GM23338 (cell line): ENCODE results near the gene UBXN11. TPM values are rescaled to one million over a fixed set of nuclear protein-coding genes. Genes with fewer than 3 reads are reported as not detected.

ENCODE experiments used
- ATAC-seq: fragments of 200-7000 bp; cut with Tn5 transposase; 3 replicates; pipeline ENCODE4 v1.9.1; 2020
- DNase-seq: peaks from one replicate; pipeline ENCODE4 v3.0.0-alpha.2; 2015; ENCODE audit warnings: low spot score
- H2AFZ ChIP-seq: fragments of 200-600 bp; sonication (generic); 2 replicates; pipeline ENCODE4 v1.8.0; 2016; ENCODE audit warnings: antibody characterized with exemption, mild to moderate bottlenecking, moderate library complexity
- H3F3A ChIP-seq: fragments of 200-600 bp; sonication (generic); replicated peaks from 2 replicates; pipeline ENCODE4 v1.8.0; 2017; ENCODE audit warnings: antibody characterized with exemption, mixed run types, low read depth
- H3K27ac ChIP-seq: fragments of 200-600 bp; sonication (generic); 2 replicates; pipeline ENCODE4 v1.6.1; 2016; ENCODE audit warnings: low read depth
- H3K27me3 ChIP-seq: fragments of 200-600 bp; sonication (generic); 2 replicates; pipeline ENCODE4 v1.8.0; 2016; ENCODE audit warnings: mild to moderate bottlenecking, mixed run types, moderate library complexity; ENCODE audit not compliant: insufficient read depth
- H3K36me3 ChIP-seq: fragments of 200-600 bp; sonication (generic); 2 replicates; pipeline ENCODE4 v1.8.0; 2016; ENCODE audit warnings: mild to moderate bottlenecking; ENCODE audit not compliant: insufficient read depth
- H3K4me1 ChIP-seq: fragments of 200-600 bp; sonication (generic); 2 replicates; pipeline ENCODE4 v1.8.0; 2016; ENCODE audit warnings: mild to moderate bottlenecking, moderate library complexity; ENCODE audit not compliant: insufficient read depth
- H3K4me2 ChIP-seq: fragments of 200-600 bp; sonication (generic); 2 replicates; pipeline ENCODE4 v1.7.1; 2017; ENCODE audit warnings: mixed run types
- H3K4me3 ChIP-seq: fragments of 200-600 bp; sonication (generic); 2 replicates; pipeline ENCODE4 v1.6.1; 2016; ENCODE audit warnings: mixed run types
- H3K79me2 ChIP-seq: fragments of 200-600 bp; sonication (generic); replicated peaks from 2 replicates; pipeline ENCODE4 v1.8.0; 2017; ENCODE audit warnings: mild to moderate bottlenecking; ENCODE audit not compliant: insufficient read depth
- H3K9me2 ChIP-seq: fragments of 200-600 bp; sonication (generic); 2 replicates; pipeline ENCODE4 v1.8.0; 2017; ENCODE audit not compliant: insufficient read depth
- H4K20me1 ChIP-seq: fragments of 200-600 bp; sonication (generic); replicated peaks from 2 replicates; pipeline ENCODE4 v1.8.0; 2017; ENCODE audit warnings: mild to moderate bottlenecking; ENCODE audit not compliant: insufficient read depth
- H3K27ac Mint-ChIP-seq: 2 replicates; pipeline ENCODE4 v1.8.0; 2020; ENCODE audit warnings: inconsistent platforms, mild to moderate bottlenecking, moderate library complexity, mixed read lengths
- H3K27me3 Mint-ChIP-seq: 3 replicates; pipeline ENCODE4 v1.8.0; 2022; ENCODE audit warnings: low read depth, mild to moderate bottlenecking, moderate library complexity, mixed read lengths, inconsistent platforms; ENCODE audit not compliant: insufficient read depth, poor library complexity
- H3K36me3 Mint-ChIP-seq: 3 replicates; pipeline ENCODE4 v1.8.0; 2021; ENCODE audit warnings: low read depth, mild to moderate bottlenecking, inconsistent platforms, moderate library complexity, mixed read lengths
- H3K4me1 Mint-ChIP-seq: 3 replicates; pipeline ENCODE4 v1.8.0; 2020; ENCODE audit warnings: mild to moderate bottlenecking, inconsistent platforms, mixed read lengths
- H3K4me3 Mint-ChIP-seq: 3 replicates; pipeline ENCODE4 v1.8.0; 2021; ENCODE audit warnings: moderate library complexity, mild to moderate bottlenecking, inconsistent platforms, mixed read lengths
- H3K9me3 Mint-ChIP-seq: 3 replicates; pipeline ENCODE4 v1.8.0; 2020; ENCODE audit warnings: moderate library complexity, mild to moderate bottlenecking, inconsistent platforms, mixed read lengths
- CTCF ChIP-seq, 2 experiments: fragments of 200-600 bp in 1 of 2; sonication (generic) in 1 of 2; conservative IDR thresholded peaks; 2 replicates each; pipeline versions ENCODE4 v1.5.1 to v1.6.1; 2016 to 2017; ENCODE audit warnings: antibody characterized with exemption in 2 of 2, low read depth in 2 of 2, mild to moderate bottlenecking in 2 of 2, moderate library complexity in 1 of 2
- EZH2 ChIP-seq: fragments of 200-600 bp; sonication (generic); IDR thresholded peaks from one replicate; pipeline ENCODE4 v1.8.0; 2017; ENCODE audit warnings: antibody characterized with exemption, mild to moderate bottlenecking, low read depth; ENCODE audit not compliant: unreplicated experiment
- JUNB ChIP-seq: IDR thresholded peaks from one replicate; pipeline ENCODE4 v1.6.1; 2016; ENCODE audit warnings: antibody characterized with exemption; ENCODE audit not compliant: unreplicated experiment
- POLR2AphosphoS5 ChIP-seq: IDR thresholded peaks from 2 replicates; pipeline ENCODE4 v1.6.1; 2016; ENCODE audit warnings: antibody characterized with exemption, low read depth
- REST ChIP-seq: IDR thresholded peaks from one replicate; pipeline ENCODE4 v1.6.1; 2018; ENCODE audit warnings: antibody characterized with exemption; ENCODE audit not compliant: unreplicated experiment
- STAT1 ChIP-seq: IDR thresholded peaks from one replicate; pipeline ENCODE4 v1.6.1; 2016; ENCODE audit warnings: antibody characterized with exemption; ENCODE audit not compliant: unreplicated experiment
- ZNF331 ChIP-seq: fragments of 250-450 bp; sonication (Bioruptor Pico); IDR thresholded peaks from 2 replicates; pipeline ENCODE4 v1.5.0; 2020; ENCODE audit warnings: low read depth, mild to moderate bottlenecking, moderate library complexity
- polyA plus RNA-seq: library from polyadenylated mRNA; unstranded; fragments of >200 nt; fragmentation: Nextera tagmentation; extraction: Ambion mirVana; gene quantifications from 2 replicates; pipeline ENCODE4 v1.2.1, GENCODE V29; 2016
- total RNA-seq: library from RNA; depleted of rRNA; stranded (reverse); fragments of >200 nt; shearing (Covaris generic); gene quantifications from 2 replicates; pipeline ENCODE4 v1.2.3, GENCODE V29; 2014

The UBXN11 gene
- total and polyA plus RNA-seq, 2 experiments from 2014 or later: 8.0 to 8.3 TPM

- no peak for TF ChIP-seq EZH2
- no peak for TF ChIP-seq STAT1
- no peak for TF ChIP-seq POLR2AphosphoS5
These were observed 31.2 kb upstream of the UBXN11 start (continued) for GRCh38 chr1:26337625-26338024.

- ATAC-seq (peak; percentile 1; the same call in 2 of the 3 replicates), DNase-seq (no peak)
- H3K9me3 Mint-ChIP-seq: no peaks in the 10 kb centered on the region
- Histone ChIP-seq H3K4me2 (peak overlapping the region; percentile 82), H3K4me3 (peak overlapping the region; percentile 83; the same call in 1 of the 2 replicates), H4K20me1 (no peaks in the 10 kb centered on the region; the same call in 1 of the 2 replicates), H2AFZ (peak overlapping the region; percentile 90; the same call in 1 of the 2 replicates), H3K9me2 (no peaks in the 10 kb centered on the region), H3K79me2 (peaks cover 7% of the 10 kb centered on the region; the same call in 1 of the 2 replicates), H3K27ac (no peak overlapping the region), H3K27me3 (0 out of 2 replicates have a peak, but pooled peaks cover 3% of the 10 kb centered on the region), H3K36me3 (no peaks in the 10 kb centered on the region), H3F3A (peaks cover 9% of the 10 kb centered on the region; the same call in 1 of the 2 replicates), H3K4me1 (peaks cover 16% of the 10 kb centered on the region)
- peaks cover 13% of the 10 kb centered on the region for H3K27me3 Mint-ChIP-seq
- peaks cover 33% of the 10 kb centered on the region for H3K4me1 Mint-ChIP-seq
- peak overlapping the region; percentile 58; the same call in 2 of the 3 replicates for H3K4me3 Mint-ChIP-seq
- H3K27ac Mint-ChIP-seq: no peak overlapping the region
- TF ChIP-seq CTCF (conservative IDR thresholded peaks at IDR 0.05; ENCODE audit: low read depth in 2 of 2): no peak
- TF ChIP-seq ZNF331 (CRISPR knock-in tag): no peak
- no peak for TF ChIP-seq JUNB
- TF ChIP-seq REST: no peak
- no peak for TF ChIP-seq POLR2AphosphoS5
- TF ChIP-seq EZH2: no peak
- H3K36me3 Mint-ChIP-seq: peaks cover 8% of the 10 kb centered on the region; the same call in 2 of the 3 replicates
These were observed 30.7 kb upstream of the UBXN11 start for GRCh38 chr1:26337206-26337535.
